ENCODE measurements around the gene PLEKHA1.

- TF ChIP-seq CTCF (IDR thresholded peaks at IDR 0.05): no peak
- no peak for TF ChIP-seq POLR2AphosphoS5 (IDR thresholded peaks at IDR 0.05)
Measured at GRCh38 chr10:122457934-122458333, 83.4 kb downstream of the PLEKHA1 start.

Data from stomach (tissue), 4 donors.